Naive thymus-derived CD8-positive, alpha-beta T cell (primary cell): Measurements from ENCODE around the gene GRIA3. TPM values are rescaled to one million over a fixed set of nuclear protein-coding genes. Genes with fewer than 3 reads are reported as not detected.

Experiments used
- ATAC-seq, 2 donors: fragments of 150-1000 bp; cut with Tn5 transposase in 1 of 2; sonication (Bioruptor Pico), chemical (Tn5 transposase) in 1 of 2; 1 replicate in 1 of 2; 2 replicates in 1 of 2; pipeline ENCODE4 v1.10.0; 2021; ENCODE audit warnings: mild to moderate bottlenecking in 2 of 2, moderate library complexity in 2 of 2
- POLR2A ChIA-PET: fragments of 350-600 bp; sonication (Branson Sonifier 250); formaldehyde crosslinking; loops from one replicate; lab custom pipeline; 2021; ENCODE audit warnings: antibody characterized with exemption; lab: Charles Lee
- DNase-seq, 10 donors: peaks; one replicate each; pipeline versions ENCODE4 v3.0.0 to v3.0.0-alpha.2; 2020 to 2022
- H3K27ac Mint-ChIP-seq, 10 donors: one replicate each; pipeline ENCODE4 v1.8.0; 2020 to 2022; ENCODE audit warnings: mild to moderate bottlenecking in 10 of 10, mixed read lengths in 10 of 10, moderate library complexity in 4 of 10, inconsistent platforms in 1 of 10
- H3K27me3 Mint-ChIP-seq, 5 donors: one replicate each; pipeline ENCODE4 v1.8.0; 2021 to 2022; ENCODE audit warnings: mixed read lengths in 5 of 5
- H3K36me3 Mint-ChIP-seq, 3 donors: one replicate each; pipeline ENCODE4 v1.8.0; 2020 to 2022; ENCODE audit warnings: mixed read lengths in 3 of 3, mild to moderate bottlenecking in 2 of 3, inconsistent platforms in 1 of 3
- H3K4me1 Mint-ChIP-seq, 4 donors: one replicate each; pipeline ENCODE4 v1.8.0; 2021 to 2022; ENCODE audit warnings: mixed read lengths in 4 of 4
- H3K4me3 Mint-ChIP-seq, 10 donors: one replicate each; pipeline ENCODE4 v1.8.0; 2020 to 2022; ENCODE audit warnings: mild to moderate bottlenecking in 10 of 10, mixed read lengths in 10 of 10, moderate library complexity in 6 of 10, inconsistent platforms in 1 of 10
- H3K9me3 Mint-ChIP-seq, 9 donors: one replicate each; pipeline ENCODE4 v1.8.0; 2020 to 2022; ENCODE audit warnings: mixed read lengths in 9 of 9, mild to moderate bottlenecking in 3 of 9, inconsistent platforms in 1 of 9, moderate library complexity in 1 of 9
- polyA plus RNA-seq, 3 donors: library from polyadenylated mRNA; unstranded; fragments of 300-500 nt; fragmentation: Illumina TruSeq; gene quantifications; one replicate each; pipeline ENCODE4 v1.2.3, GENCODE V29; 2021
- total RNA-seq, 8 experiments: library from RNA in 2 of 8; stranded (reverse) in 2 of 8; gene quantifications; one replicate each; pipeline ENCODE4 v1.2.3 and lab custom pipeline; 2021 to 2026

GRIA3 gene
- not detected for total RNA-seq
- not detected for polyA plus RNA-seq
- 0 to 0.13 (median 0) reads per million in 6 experiments for total RNA-seq (lab: John Stamatoyannopoulos, UW)

DNA sequence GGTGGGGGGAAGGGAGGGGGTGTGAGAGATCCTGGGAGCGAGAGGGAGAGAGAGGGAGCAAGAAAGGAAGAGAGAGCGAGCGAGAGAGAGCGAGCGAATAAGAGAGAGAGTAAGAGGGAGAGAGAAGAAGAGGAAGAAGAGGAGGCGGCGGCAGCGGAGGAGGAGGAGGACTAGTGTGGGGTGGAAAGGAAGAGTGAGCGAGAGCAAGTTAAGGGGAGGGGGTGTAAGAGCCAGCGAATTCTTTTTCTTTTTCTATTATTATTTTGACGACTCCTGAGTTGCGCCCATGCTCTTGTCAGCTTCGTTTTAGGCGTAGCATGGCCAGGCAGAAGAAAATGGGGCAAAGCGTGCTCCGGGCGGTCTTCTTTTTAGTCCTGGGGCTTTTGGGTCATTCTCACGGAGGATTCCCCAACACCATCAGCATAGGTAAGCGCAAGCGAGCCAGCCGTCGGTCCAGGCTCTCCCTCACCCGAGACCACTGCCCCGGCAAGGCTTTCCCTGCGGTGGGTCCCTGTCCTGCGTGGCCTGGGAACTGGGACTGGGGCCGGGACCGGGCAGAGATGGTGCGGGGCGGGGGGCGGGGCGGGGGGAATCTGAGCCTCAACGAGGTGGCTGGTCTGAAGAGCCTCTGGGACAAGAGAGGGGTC lies at the start of gene GRIA3:
Gene GRIA3, plus strand, starts transcription at position 60 of the 647 bp plus-strand sequence. Its CDS starts 258 bp downstream, at position 318.
- ATAC-seq (no peak), DNase-seq (no peak)
- POLR2A ChIA-PET: no interaction called here
- Mint-ChIP-seq H3K27me3 (peaks cover 9 to 65% (median 23%) of the 10 kb centered on the region in 5 donors), H3K4me3 (peak within 1 kb of the TSS; percentile 10 to 87 (median 68)), H3K9me3 (peaks cover 0 to 5% (median 0%) of the 10 kb centered on the region in 9 donors), H3K27ac (peak within 1 kb of the TSS in 1 of 10 donors; percentile 44), H3K36me3 (peaks cover 0 to 12% (median 3%) of the 10 kb centered on the region in 3 donors), H3K4me1 (peaks cover 6 to 14% (median 12%) of the 10 kb centered on the region in 4 donors)

DNA sequence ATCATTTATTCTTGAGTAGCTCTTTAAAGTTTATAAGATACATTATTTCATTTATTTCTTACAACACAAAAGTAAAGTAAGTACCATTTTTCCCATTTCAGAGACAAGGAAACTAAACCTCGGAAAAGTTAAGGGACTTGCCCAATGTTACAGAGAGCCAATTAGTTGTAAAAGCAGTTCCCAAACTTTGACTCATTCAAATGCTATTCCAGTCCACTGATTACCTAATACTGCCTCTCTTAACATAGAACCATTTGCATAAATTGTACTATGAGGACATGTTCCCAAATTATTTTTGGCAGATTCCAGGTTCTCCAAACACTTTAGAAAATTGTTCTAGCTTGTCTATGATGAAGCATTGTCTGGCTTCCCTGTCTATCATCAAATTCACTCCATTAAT lies 45.6 kb upstream of the GRIA3 start:
- POLR2A ChIA-PET: no interaction called here

DNA sequence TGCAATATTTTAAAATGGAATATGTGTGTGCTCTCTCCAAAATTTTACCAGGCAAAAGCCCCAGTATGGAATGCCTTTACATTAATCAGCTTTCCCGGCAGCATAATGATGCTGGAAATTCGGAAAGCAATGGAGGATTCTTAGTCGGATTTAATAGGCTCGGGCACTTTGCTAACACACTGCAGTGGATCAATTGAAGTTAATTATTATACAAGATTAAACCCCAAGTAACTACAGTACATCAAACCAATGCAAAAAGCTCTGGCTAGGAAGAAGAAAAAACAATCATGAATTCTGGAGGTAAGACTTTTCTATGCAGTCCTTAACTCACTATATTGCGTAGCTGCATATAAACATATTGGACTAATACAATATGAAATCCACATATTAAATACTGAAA lies 43.6 kb upstream of the GRIA3 start:
- no peaks in the 10 kb centered on the region for H3K36me3 Mint-ChIP-seq
- H3K27ac Mint-ChIP-seq: no peak overlapping the region
- POLR2A ChIA-PET: no interaction called here
- H3K4me3 Mint-ChIP-seq: no peak overlapping the region
- H3K4me1 Mint-ChIP-seq: no peaks in the 10 kb centered on the region
- H3K27me3 Mint-ChIP-seq: no peaks in the 10 kb centered on the region
- no peak for ATAC-seq
- DNase-seq: no peak
- H3K9me3 Mint-ChIP-seq: peaks cover 0 to under 1% (median 0%) of the 10 kb centered on the region in 9 donors

More for the DNA sequence above, 45.6 kb upstream of the GRIA3 start:
- H3K27me3 Mint-ChIP-seq: no peaks in the 10 kb centered on the region
- H3K9me3 Mint-ChIP-seq: peaks cover 0 to 5% (median 0%) of the 10 kb centered on the region in 9 donors
- H3K36me3 Mint-ChIP-seq: no peaks in the 10 kb centered on the region
- DNase-seq: no peak
- H3K4me3 Mint-ChIP-seq: no peak overlapping the region
- no peaks in the 10 kb centered on the region for H3K4me1 Mint-ChIP-seq
- no peak for ATAC-seq
- H3K27ac Mint-ChIP-seq: no peak overlapping the region

DNA sequence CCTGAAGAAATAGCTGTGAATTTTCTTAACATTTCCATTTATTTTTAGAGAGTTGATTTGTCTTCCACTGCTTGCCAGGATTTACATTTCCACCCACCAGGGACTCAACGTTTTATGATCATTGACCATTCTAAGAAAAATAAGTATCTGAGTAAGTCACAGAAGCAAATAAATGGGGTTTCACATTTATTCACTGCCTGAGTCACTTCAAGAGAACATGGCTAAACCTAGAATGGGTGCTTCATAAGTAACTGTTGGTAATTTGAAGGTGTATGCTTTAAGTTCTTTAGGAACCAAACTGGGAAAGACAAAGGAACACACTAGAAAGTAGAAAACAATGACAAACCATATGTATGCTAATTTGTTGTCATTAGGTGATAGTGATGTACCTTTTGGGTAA lies 43.2 kb upstream of the GRIA3 start:
- no peaks in the 10 kb centered on the region for H3K9me3 Mint-ChIP-seq
- H3K4me1 Mint-ChIP-seq: no peaks in the 10 kb centered on the region
- no peaks in the 10 kb centered on the region for H3K27me3 Mint-ChIP-seq
- H3K27ac Mint-ChIP-seq: no peak overlapping the region
- H3K4me3 Mint-ChIP-seq: no peak overlapping the region
- no peaks in the 10 kb centered on the region for H3K36me3 Mint-ChIP-seq
- ATAC-seq (no peak), DNase-seq (no peak)
- POLR2A ChIA-PET: no interaction called here

DNA sequence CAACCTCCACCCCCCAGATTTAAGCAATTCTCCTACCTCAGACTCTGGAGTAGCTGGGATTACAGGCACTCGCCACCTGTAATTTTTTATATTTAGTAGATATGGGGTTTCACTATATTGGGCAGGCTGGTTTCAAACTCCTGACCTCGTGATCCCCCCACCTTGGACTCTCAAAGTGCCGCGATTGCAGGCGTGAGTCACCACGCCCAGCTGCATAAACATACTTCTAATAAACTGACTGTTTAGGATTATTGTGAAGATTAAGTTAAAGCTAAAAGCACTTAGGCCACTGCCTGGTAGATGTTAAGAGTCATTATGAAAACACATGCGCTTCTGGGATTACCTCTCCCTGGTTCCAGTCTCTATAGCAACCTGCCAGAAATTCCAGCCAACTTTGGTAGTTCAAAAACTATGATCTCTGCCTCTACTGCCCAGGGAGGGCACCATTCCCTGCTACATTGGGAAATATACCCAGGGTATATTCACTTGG lies 30.2 kb upstream of the GRIA3 start:
- ATAC-seq: no peak
- POLR2A ChIA-PET: no interaction called here
- Mint-ChIP-seq H3K36me3 (no peaks in the 10 kb centered on the region), H3K4me3 (no peak overlapping the region), H3K27ac (no peak overlapping the region), H3K9me3 (peaks cover 0 to 4% (median 0%) of the 10 kb centered on the region in 9 donors), H3K4me1 (no peaks in the 10 kb centered on the region), H3K27me3 (peaks cover 0 to 2% (median 0%) of the 10 kb centered on the region in 5 donors)
- DNase-seq: no peak

DNA sequence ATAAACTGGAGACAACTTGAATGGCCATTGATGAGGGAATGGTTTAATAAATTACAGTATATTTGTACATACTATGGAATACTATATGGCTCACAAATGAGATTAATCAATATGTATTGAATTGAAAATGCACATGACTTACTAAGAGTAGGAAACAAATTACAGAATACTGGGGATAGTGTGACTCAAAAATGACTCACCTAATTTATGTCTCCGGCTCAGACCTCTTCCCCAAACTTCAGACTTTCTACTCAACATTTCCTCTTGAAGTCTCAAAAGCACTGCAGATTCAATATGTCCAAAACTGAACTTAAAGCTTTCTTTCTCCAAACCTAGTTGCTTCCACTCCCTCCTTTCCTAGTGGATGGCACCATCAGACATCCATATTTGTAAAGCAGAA lies 28.8 kb upstream of the GRIA3 start:
- Mint-ChIP-seq H3K27me3 (peaks cover 0 to 2% (median 0%) of the 10 kb centered on the region in 5 donors), H3K9me3 (peaks cover 0 to 4% (median 0%) of the 10 kb centered on the region in 9 donors), H3K4me1 (no peaks in the 10 kb centered on the region), H3K27ac (no peak overlapping the region), H3K4me3 (no peak overlapping the region), H3K36me3 (no peaks in the 10 kb centered on the region)
- DNase-seq: no peak
- ATAC-seq: no peak
- POLR2A ChIA-PET: no interaction called here

DNA sequence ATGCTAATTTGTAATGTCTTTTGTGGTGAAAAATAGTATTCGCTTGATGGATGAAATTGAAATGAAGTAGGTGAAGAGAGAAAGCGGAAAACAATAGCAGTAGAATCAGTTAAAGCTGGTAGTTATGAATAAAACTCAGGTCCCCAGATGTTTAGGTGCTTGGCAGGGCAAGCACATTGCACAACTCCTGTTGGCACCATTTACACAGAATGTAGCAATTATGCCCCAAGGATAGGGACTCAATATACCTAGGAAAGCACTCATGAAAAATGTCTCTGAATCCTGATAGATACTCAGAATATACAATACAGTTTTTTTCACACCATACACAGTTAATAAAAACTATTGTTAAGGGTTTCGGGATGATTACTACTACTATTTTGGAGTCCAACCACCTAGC lies 26.5 kb upstream of the GRIA3 start:
- Mint-ChIP-seq H3K9me3 (peaks cover 0 to 6% (median 0%) of the 10 kb centered on the region in 9 donors), H3K4me3 (no peak overlapping the region), H3K27me3 (peaks cover 0 to 2% (median 0%) of the 10 kb centered on the region in 5 donors), H3K36me3 (no peaks in the 10 kb centered on the region), H3K27ac (no peak overlapping the region), H3K4me1 (no peaks in the 10 kb centered on the region)
- no peak for DNase-seq
- POLR2A ChIA-PET: no interaction called here
- no peak for ATAC-seq

DNA sequence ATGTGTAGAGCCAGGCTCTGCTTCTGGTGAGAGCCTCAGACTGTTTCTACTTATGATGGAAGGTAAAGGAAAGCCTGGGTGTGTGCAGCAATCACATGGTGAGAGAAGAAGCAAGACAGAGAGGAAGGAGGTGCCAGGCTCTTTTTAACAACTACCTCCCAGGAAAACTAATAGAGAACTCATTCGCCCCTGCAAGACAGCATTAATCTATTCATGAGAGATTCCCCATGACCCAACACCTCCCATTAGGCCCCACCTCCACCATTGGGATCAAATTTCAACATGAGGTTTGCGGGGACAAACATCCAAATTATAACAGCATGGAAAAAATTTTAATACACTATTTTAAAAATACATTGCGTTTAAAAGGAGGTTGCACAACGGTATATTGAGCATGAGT lies 24.7 kb upstream of the GRIA3 start:
- H3K27ac Mint-ChIP-seq: no peak overlapping the region
- POLR2A ChIA-PET: no interaction called here
- H3K4me1 Mint-ChIP-seq: no peaks in the 10 kb centered on the region
- DNase-seq: no peak
- peaks cover 0 to 6% (median 2%) of the 10 kb centered on the region in 9 donors for H3K9me3 Mint-ChIP-seq
- H3K27me3 Mint-ChIP-seq: peaks cover 0 to 2% (median 0%) of the 10 kb centered on the region in 5 donors
- no peak for ATAC-seq
- H3K36me3 Mint-ChIP-seq: no peaks in the 10 kb centered on the region
- H3K4me3 Mint-ChIP-seq: no peak overlapping the region

DNA sequence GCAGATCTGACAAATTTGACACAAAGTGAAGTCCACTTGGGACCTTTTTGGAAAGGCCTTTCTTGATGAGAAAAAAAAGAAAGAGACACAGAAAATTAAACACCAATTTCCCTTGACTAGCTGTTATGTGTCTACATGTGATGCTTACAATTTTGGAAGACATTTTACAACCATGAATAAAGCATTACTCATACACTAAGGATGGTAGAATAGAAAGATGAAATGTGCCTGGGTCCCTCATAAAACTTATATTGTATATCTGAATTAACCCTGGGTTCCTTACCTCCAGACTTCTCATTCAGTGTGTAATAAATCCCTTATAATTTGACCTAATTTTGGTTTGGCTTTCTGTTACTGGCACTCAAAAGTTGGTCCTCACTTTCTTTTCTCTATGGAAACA lies 16.5 kb upstream of the GRIA3 start:
- H3K4me1 Mint-ChIP-seq: no peaks in the 10 kb centered on the region
- H3K9me3 Mint-ChIP-seq: peaks cover 0 to 9% (median 0%) of the 10 kb centered on the region in 9 donors
- POLR2A ChIA-PET: no interaction called here
- H3K27me3 Mint-ChIP-seq: peaks cover 0 to 12% (median 1%) of the 10 kb centered on the region in 5 donors
- H3K36me3 Mint-ChIP-seq: no peaks in the 10 kb centered on the region
- DNase-seq: no peak
- H3K27ac Mint-ChIP-seq: no peak overlapping the region
- no peak for ATAC-seq
- no peak overlapping the region for H3K4me3 Mint-ChIP-seq

DNA sequence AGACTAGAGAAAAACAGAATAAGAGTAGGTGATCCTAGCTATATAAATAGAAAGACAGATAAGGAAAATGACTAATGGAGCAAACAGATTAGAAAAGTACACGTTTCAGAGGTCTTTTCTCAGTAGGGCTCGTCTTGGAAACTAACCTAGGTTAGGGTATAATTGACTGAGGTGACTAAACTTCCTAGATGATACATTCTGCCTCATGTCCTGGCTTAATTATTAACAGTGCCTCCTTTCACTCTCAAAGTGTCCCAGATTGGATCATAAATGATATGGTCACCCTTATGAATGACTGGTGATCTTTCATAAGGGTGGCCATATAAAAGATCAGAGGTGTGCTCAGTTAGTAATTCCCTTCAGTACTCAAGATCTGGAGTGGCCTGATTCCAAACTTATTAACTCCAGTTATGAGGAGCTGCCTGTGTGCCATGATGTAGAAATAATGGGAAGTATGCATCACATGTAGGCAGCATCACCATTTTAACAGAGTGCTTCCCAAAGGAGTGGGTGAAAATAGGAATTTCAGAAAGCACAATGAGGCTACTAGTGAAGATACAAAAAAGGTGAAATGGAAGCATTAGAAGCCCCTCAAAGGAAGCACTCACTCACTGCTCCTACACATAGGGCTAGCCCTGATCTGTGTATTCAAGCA lies 14.7 kb upstream of the GRIA3 start:
- no peak for DNase-seq
- POLR2A ChIA-PET: no interaction called here
- Mint-ChIP-seq H3K36me3 (no peaks in the 10 kb centered on the region), H3K4me1 (no peaks in the 10 kb centered on the region), H3K4me3 (no peak overlapping the region), H3K9me3 (peaks cover 0 to 9% (median 0%) of the 10 kb centered on the region in 9 donors), H3K27ac (no peak overlapping the region), H3K27me3 (peaks cover 0 to 12% (median 1%) of the 10 kb centered on the region in 5 donors)
- no peak for ATAC-seq

DNA sequence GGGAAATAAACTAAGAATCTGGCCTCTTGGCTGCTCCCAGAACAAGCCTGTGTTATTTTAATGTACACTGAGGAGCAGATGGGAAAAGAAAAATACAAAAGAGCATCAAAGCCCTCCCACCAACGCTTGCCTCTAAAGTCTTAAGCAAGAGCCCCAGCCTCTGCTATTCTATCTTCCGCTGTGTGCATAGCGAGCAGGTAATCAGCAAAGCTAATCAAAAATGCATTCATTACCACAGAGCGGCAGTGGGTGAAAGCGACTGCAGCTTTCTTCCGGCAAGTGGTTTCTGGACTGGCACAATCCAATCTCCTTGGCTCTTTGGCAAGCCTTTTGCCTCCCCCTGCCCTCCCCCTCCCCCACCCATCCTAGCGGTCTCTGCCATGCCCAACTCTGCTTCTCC lies 13.5 kb upstream of the GRIA3 start:
- Mint-ChIP-seq H3K4me3 (no peak overlapping the region), H3K27ac (no peak overlapping the region)
- ATAC-seq: no peak

DNA sequence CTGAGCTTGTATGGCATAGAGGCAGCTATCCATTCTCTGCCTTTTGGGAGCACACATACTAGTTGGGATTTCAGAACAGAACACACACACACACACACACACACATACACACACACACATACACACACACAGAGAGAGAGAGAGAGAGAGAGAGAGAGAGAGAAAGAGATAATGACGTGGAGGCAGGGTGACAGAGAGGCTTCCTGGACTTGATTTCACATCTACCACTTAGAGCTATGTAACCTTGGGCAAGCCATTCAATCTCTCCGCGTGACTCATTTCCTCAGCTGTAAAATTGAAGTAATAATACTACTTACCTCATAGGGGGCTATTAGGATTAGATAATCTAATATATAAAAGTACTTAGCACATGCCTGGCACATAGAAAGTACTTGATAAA lies 12.3 kb upstream of the GRIA3 start:
- peaks cover 0 to 1% (median 0%) of the 10 kb centered on the region in 9 donors for H3K9me3 Mint-ChIP-seq
- H3K4me3 Mint-ChIP-seq: no peak overlapping the region
- peaks cover 0 to 5% (median under 1%) of the 10 kb centered on the region in 5 donors for H3K27me3 Mint-ChIP-seq
- H3K36me3 Mint-ChIP-seq: no peaks in the 10 kb centered on the region
- peaks cover 0 to 1% (median 0%) of the 10 kb centered on the region in 4 donors for H3K4me1 Mint-ChIP-seq
- ATAC-seq (no peak), DNase-seq (no peak)
- no peak overlapping the region for H3K27ac Mint-ChIP-seq
- POLR2A ChIA-PET: no interaction called here

More for the DNA sequence above, 13.5 kb upstream of the GRIA3 start:
- DNase-seq: no peak
- POLR2A ChIA-PET: no interaction called here
- Mint-ChIP-seq H3K36me3 (no peaks in the 10 kb centered on the region), H3K9me3 (peaks cover 0 to 9% (median 0%) of the 10 kb centered on the region in 9 donors), H3K4me1 (peaks cover 0 to 1% (median 0%) of the 10 kb centered on the region in 4 donors), H3K27me3 (peaks cover 0 to 12% (median 3%) of the 10 kb centered on the region in 5 donors)

DNA sequence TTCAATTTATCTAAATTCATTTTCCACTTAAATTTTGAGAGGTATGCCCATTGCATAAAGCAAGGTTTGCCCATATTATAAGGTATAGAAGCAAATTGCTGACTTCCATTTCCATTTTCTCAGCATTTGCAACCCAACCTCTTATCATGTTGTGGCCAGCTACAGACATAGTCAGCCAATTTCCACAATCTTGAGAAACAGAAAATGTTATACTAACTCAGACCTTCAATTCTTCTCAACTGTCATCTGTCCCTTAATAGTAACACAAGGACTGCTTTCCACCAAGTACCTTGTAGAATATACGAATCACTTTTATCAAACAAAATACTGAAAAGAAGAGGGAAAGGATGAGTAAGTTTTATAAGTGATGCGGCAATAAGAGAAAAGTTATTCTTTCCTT lies 11.2 kb upstream of the GRIA3 start:
- Mint-ChIP-seq H3K36me3 (no peaks in the 10 kb centered on the region), H3K4me1 (peaks cover 0 to 1% (median 0%) of the 10 kb centered on the region in 4 donors)
- POLR2A ChIA-PET: no interaction called here

More for the DNA sequence above, 11.2 kb upstream of the GRIA3 start:
- Mint-ChIP-seq H3K4me3 (no peak overlapping the region), H3K27ac (no peak overlapping the region), H3K9me3 (peaks cover 0 to 2% (median 0%) of the 10 kb centered on the region in 9 donors), H3K27me3 (peaks cover 0 to 2% (median 0%) of the 10 kb centered on the region in 5 donors)
- DNase-seq (no peak), ATAC-seq (no peak)
